NCI-H1436 treated with DMSO at 0.1 percent for 48 hours (cell line): ENCODE results near the gene SMIM13.

Experiments used
- DNase-seq: peaks from one replicate; lab custom pipeline; 2025; lab: John Stamatoyannopoulos, UW

The SMIM13 gene

DNA sequence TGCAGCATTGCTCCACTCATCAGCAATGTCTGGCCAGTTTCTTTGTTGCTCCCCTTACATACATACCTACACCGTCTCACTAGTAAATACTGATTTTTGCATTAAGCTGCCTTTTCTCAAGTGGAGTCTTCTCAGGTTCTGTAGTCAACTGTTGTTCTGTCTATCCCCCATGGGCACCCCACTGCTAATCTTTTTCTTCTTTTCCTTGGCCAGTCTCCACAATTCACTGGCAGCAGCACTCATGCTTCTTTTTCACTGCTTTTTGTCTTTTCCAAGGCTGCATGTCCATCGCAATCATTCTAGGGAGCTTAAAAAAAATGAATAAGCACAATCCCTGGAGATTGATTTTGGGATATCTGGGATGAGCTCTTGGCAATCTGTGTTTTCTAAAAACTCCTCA is 28.2 kb downstream of the SMIM13 start:
- DNase-seq = no peak

DNA sequence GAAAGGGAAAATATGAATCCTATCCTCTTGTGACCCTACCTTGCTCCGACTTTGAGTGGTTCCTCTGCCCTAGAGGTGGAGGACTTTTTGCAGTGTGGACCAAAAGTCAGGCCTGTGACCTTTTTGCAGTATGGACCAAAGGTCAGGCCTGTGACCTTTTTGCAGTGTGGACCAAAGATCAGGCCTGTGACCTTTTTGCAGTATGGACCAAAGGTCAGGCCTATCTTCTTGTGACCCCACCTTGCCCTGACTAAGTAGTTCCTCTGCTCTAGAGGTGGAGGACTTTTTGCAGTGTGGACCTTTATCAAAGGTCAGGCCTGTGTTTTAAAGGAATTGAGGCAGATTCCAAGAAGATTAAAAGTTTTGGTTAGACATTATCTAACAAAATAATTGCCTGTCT is 28.7 kb downstream of the SMIM13 start:
- DNase-seq = no peak

DNA sequence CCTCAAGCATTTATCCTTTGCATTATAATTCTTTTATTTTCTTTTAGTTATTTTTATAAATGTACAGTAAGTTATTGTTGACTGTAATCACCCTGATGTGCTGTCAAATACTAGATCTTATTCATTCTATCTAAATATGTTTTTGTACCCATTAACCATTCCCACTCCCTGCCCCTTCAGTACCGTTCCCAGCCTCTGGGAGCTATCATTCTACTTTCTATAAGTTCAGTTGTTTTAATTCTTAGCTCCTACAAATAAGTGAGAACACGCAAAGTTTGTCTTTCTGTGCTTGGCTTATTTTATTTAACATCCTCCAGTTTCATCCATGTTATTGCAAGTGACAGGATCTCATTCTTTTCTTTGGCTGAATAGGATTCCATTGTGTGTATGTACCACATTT is 30.3 kb downstream of the SMIM13 start:
- no peak for DNase-seq

DNA sequence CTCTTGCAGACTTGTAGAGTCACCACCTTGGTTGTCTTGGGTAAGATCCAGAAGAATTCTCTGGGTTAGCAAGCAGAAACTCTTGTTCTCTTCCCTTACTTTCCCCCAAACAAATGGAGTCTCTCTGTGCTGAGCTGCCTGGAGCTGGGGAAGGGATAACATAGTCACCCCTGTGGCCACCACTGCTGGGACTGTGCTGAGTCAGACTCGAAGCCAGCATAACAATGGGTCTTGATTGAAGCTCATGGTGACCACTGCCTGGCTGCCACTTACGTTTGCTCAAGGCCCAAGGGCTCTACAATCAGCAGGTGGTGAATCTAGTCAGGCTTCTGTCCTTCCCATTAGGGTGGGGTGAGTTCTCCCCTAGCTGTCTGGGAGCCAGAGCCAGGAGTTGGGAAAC is 33.2 kb downstream of the SMIM13 start:
- no peak for DNase-seq

DNA sequence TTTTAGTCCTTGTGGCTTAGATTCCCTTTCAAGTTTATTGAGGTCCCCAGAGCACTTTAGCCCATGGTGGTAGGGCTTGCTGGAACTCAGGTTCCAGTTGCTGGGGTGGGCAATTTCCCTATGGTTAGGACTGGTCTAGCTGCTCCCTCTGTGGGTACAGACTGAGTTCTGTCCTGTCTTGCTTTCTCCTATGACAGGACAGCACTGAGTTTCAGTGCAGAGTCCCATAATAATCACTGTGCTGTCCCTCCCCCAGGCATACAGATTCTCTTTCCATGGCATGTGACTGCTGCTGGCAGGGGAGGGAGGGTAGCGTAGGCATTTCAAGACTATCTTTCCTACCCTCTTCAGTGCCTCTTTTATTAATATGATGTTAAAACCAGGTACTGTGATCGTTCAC is 35.0 kb downstream of the SMIM13 start:
- DNase-seq = no peak

DNA sequence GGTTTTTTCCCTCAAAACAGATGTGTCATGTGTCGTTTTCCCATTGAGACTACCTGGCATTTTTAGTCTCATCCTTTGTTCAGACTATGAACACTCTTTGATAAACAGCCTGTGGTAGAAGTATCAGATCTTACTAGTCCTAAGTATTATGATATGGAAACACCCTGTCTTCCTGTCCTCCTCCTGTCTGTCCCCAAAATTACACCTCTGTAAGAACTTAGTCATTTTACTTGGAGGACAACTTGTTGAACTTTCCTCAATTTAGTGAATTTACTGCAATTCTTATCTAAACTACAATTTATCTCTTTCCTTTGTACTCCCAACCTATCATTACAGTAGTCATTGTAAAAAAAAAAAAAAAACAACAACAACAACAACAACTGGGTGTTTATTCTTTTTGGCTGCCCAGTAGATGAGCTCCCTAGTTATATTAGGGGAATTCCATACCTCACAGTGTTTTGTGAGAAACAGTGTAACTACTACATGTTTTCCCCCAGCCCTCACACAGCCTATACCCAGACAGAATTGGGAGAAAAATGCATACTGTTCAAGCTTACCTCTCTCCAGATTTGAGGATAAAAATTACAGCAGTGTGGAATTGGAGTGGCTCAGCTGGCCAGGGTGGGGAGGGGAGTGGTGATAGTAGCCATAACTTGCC is 36.4 kb downstream of the SMIM13 start:
- no peak for DNase-seq

DNA sequence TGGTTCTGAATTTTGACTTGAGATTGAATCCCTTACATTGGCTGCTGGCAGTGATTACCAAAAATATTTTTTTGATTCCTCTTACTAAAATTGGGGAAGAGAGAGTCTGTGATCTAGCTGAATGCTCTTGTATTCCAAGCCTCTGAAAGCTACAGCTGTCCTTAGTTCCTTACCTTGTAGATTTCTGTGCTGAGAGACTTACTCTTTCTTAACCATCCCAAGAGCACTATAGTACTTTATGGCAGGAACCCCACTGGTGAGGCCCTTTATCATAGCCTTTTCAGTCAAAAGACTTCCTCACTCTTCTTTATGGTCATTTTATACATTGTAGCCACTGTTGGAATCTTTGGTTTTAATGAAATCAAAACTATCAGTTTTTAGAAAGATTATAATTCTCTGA is 37.0 kb downstream of the SMIM13 start:
- DNase-seq = no peak

DNA sequence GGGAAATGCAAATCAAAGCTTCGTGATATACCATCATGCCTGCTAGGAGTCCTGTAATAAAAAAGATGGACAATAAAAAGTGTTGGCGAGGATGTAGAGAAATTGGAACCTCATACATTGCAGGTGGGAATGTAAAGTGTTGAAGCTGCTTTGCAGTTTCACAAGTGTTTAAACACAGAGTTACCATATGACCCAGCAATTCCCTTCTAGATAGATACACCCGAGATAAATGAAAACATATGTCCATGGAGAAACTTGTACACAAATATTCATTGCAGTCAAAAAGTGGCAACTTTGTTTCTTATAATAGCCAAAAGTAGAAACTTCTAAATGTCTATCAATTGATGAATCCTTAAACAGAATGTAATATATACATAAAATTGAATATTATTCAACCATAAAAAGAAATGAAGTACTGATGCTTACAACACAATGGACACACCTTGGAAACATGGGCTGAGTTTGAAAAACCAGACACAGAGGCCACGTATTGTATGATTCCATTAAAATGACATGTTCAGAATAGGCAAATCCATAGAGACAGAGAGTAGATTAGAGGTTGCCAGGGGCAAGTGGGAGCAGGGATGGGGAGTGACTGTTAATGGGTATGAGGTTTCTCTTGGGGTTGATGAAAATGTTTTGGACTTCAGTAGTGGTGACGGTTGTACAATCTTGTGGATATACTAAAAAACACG is 38.7 kb downstream of the SMIM13 start:
- no peak for DNase-seq

DNA sequence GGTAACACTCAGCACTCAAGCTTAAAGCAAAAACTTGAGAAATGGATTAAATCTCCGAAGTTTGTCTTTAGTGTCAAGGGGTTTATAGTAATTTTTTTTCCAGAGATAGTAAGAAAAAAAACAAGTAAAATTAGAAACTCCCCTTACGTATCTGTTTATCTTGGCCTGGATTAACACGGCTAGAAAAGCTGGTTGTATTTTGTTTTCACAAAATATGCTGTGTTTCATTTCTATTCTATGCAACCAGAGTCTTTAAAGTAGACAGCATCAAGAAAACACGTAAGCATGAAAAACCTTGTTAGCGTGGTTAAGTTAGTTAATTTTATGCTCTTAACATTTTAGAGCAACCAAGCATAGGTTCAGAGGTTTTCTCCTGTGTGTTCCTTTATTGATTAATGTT is 39.6 kb downstream of the SMIM13 start:
- DNase-seq = no peak

DNA sequence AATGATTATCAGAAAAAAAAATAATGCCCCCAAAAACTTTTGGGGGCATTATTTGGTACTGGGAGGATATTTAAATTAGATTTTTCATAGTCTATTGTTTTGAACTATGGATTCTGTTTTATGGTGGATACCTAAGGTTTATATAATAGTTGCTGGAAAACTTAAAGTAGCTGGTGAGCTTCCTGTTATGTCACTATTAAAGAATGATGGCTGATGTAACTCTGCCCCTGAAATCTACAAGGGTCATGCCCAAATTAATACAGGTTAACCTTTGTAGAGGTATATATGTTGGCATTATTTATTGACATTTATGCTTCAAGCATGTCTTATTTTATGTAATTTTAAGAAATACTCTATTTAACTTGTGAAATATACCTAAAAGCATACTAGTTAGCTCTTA is 43.2 kb downstream of the SMIM13 start:
- DNase-seq = no peak

DNA sequence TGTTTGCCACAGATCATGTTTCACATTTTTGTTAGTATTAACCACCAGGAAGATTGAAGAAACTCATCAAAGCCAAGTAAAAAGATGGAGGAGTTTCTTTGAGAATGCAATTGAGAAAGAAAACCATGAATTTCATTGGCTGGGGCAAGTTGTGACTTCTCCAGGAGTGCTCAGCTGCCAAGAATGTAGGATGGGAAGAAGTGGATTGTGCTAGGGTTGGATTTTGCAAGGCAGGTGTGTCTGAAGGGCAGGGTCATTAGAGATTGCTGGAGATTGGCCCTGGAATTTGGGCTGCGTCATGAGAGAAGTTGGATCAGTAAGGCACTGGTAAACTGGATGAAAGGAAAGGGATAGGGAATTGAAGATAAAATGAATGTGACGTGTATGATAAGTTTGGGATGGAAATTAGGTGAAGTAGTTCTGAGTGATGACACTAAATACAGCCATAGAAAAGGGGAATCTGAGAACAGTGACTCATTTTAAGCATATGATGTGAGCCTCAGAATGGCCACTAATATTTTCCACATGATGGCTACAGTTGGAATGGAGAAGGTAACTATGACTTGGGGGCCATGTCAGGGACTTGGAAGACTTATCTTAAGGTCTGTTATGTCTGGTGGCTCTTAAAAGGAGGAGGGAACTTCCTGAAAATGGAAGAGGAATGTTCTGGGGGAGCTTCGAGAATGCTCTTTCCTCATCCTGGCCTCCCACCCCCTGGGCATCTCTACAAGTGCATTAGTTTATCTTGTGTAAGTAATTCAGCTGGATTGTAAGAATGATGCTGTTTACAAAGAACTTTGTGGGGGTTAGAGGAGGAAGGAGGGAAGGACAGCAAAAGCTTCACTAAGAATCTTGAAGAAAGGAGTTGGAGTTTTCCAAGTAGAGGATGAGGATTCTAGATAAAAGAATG is 45.7 kb downstream of the SMIM13 start:
- no peak for DNase-seq

DNA sequence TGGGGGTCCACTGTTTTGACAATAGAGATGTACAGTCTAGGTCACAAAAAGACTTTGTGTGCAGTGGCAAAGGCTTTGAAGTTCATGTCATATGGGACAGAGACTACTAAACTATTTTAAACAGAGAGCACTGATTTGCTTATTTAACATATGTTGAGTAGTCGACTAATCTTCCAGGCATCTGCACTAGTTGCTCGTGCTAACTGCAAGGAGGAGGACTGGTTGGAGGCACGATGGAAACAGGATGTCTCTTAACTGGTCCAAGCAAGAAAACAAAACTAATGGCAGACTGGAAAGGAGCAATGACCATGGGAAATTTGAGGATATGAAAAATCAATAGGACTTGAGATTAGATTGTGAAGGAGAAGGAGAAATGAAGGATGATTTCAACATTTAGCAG is 46.4 kb downstream of the SMIM13 start:
- DNase-seq = no peak

DNA sequence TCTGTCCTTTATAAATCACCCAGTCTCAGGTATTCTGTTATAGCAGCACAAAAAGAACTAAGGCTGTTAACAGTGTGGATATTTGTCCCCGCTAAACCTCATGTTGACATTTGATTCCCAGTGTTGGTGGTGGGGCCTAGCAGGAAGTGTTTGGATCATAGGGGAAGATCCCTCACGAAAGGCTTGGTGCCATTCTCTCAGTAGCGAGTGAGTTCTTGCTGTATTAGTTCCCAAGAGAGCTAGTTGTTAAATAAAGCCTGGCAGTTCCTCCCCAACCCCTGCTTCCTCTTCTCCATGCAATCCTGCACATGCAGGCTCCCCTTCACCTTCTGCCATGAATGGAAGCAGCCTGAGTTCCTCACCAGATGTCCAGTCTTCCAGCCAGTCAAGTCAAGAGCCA is 47.7 kb downstream of the SMIM13 start:
- no peak for DNase-seq

DNA sequence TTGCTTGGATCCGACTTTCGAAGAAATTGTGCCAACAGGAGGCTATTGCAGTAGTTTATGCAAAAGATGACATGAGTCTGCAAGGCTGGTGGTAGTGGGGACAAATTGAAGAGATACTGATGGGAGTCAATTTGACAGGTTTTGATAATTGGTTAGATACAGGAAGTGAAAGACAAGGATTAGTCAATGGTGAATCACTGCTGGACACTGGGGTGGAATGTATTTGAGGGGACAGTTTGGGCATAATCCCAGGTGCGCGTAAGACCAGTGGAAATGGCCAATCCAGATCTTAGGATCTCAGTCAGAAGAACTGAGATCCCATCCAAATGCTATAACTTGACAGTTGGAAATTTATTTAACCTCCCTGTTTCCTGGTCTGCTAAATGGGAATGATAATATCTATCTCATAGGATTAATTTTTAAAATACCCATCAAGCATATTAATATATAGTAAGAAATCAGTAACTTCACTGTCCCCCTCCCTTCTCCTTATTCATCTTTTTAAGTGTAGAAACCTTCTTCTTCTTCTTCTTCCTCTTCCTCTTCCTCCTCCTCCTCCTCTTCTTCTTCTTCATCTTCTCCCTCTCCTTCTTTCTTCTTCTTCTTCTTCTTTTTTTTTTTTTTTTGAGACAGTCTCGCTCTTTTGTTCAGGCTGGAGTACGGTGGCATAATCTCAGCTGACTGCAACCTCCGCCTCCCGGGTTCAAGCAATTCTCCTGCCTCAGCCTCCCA is 48.8 kb downstream of the SMIM13 start:
- no peak for DNase-seq

DNA sequence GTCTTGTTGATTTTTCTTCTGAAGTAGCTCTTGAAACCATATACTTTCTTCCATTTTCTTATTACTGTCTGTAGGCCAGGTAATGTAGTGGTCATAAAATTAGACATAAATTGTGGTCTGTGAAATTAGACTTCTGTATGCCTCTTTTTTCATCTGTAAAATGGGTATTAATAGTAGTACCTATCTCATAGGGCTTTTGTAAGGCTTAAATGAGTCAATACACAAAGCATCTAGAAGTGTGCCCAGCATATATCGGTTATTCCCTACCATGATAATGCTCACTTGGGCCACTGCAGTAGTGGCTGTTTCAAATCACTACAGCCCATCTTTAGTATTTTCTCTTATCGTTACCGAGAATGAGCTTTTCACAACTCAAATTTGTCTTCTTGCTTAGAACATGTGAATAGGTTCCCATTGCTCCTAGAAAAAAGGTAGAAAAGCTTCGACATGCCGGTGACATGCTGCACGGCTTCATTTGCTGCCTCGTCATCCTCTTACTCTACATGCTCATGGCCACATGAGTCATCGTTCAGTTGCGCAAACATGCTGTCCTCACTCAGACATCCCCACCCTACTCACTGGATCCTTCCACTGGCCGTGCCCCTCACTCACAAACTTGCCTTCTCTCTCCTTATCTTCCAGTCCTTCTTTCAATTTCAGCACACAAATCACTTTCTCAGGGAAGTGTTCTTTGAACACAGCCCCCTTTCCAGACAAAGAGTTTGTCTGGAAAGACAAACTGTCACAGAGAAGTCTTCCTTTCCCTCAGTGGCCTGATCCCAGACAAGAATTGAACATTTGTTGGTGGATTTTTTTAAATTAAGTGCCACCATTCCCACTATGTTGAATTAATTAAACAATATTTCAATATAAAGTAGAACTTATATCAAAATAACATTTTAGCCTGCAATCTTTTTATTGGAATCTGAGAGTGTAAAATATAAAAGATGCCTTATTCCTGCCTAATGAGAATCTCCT is 50.0 kb downstream of the SMIM13 start:
- no peak for DNase-seq

DNA sequence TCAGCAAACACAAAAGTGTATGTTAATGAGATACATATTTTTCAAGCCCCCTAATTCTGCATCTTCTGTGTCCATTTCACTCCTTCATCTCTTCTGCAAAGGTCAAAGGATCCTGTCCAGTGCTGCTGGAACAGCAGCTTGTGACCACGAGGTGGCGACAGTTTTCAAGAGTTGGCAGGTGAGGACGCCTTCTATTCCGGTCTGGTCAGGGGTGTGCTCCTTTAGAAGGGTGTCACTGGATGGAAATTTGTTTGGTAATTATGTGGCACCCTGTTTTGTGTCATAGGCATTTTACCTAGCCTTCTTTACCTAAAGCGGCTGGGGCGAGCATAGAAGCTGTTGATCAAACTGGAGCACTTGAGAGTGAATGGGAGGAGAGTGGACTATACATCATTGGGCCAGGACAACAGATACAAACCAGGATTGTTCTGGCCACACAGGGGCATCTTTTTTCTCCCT is 50.8 kb downstream of the SMIM13 start:
- no peak for DNase-seq

DNA sequence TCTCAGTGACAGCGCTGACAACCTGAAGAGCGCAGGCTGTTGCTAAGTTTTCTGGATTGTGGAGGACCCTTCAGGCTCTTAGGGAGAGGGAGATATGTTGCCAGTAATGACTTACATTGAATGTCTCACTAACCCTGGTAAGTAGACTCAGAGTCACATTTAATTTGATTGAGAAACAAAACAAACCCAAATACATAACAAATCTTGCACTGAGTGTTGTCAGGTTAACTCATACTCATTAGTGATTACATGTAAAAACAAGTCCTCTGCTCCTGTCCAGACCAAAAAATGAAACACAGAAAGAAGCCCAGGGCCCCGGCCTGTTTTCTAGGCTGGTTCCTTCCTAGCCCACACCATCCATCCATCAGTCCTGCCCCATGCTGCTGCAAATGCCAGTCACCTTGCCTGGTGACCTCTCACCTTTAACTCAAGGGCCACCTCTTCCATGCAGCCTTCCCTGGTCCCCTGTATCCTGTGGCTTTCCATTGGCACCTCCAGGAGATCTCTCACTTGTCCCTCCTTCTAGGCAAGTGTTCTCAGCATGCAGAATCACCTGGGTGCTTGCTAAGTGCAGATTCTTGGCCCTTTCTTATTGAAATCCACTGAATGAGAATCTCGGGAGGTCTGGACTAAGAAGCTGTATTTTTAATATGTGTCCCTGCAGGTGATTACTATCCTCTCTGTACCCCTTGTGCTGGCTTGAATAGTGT is 52.6 kb downstream of the SMIM13 start:
- no peak for DNase-seq

DNA sequence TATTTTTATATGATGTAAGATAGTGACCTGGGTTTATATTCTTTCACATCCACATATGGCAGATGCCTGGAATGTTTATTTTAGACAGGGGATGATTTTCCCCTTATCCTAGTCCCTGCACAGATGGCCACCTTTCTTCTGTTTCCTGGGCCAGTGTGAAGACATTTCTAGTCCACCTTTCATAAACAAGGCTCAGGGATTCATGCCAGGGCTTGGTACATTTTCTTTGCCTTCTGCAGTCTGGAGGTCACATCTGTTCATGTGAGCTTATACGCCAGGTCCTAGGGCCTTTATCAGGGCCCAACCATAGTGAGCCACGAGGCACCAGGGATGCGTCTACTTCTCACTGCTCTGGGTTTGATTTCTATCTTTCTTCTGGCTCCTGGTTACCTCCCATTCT is 55.9 kb downstream of the SMIM13 start:
- DNase-seq = no peak

DNA sequence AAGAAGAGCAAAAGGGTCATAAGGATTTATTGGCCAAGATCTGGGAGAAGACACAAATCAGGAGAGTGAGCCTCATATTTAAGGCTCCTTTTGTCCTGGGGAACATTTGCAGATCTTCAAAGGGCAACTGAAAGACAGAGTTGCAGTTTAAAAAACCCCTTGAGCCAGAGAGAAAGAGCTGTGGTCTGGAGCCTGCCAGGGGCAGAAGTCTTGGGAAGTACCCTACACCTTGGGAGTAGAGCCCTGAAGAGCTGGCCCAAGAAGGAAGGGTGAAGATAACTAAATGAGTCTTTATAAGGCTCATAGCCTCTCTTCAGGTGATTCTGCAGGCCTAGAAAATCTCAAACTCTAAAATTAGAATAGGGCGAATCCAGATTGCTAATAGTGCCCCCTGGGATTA is 57.9 kb downstream of the SMIM13 start:
- no peak for DNase-seq

DNA sequence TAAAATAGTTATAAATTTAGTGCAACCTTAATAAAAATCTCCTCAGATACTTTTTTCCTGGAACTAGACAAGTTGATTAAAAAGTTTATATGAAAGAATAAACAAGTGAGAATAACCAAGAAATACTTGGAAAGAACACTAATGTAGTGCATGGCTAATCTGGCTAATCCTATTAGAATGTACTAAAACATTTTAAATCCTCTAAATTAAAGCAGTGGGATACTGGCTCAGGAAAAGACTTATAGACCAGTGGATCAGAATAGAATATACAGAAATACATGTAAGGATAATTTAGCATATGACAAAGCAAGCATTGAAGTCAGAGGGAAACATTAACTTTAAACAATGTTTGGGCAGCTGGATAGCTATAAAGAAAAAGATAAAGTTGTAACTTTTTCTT is 58.9 kb downstream of the SMIM13 start:
- no peak for DNase-seq
